Transverse colon (tissue), 4 donors: ENCODE measurements around the gene ARL5A. TPM values are rescaled to one million over a fixed set of nuclear protein-coding genes. Genes with fewer than 3 reads are reported as not detected.

Experiments
- DNase-seq: peaks from one replicate; pipeline ENCODE4 v3.0.0-alpha.2; 2019
- H3K27ac ChIP-seq, 4 donors: fragments of 200-600 bp; sonication (generic); 2 replicates each; pipeline ENCODE4 v1.5.1; 2016 to 2018; ENCODE audit warnings: inconsistent platforms in 4 of 4
- H3K27me3 ChIP-seq: fragments of 200-600 bp; sonication (generic); 2 replicates; pipeline ENCODE4 v1.5.1; 2017; ENCODE audit warnings: inconsistent platforms
- H3K36me3 ChIP-seq, 4 donors: fragments of 200-600 bp; sonication (generic); 2 replicates each; pipeline ENCODE4 v1.5.1; 2017 to 2019; ENCODE audit warnings: inconsistent platforms in 4 of 4
- H3K4me1 ChIP-seq, 4 donors: fragments of 200-600 bp; sonication (generic); 2 replicates each; pipeline ENCODE4 v1.5.1; 2017 to 2020; ENCODE audit warnings: inconsistent platforms in 4 of 4
- H3K4me3 ChIP-seq, 4 donors: fragments of 200-600 bp; sonication (generic); 1 replicate in 1 of 4; 2 replicates in 3 of 4; pipeline versions ENCODE4 v1.5.1 to v1.6.1; 2017 to 2019; ENCODE audit warnings: inconsistent platforms in 4 of 4
- H3K9me3 ChIP-seq, 2 donors: fragments of 200-600 bp; sonication (generic); 2 replicates each; pipeline ENCODE4 v1.5.1; 2017 to 2019; ENCODE audit warnings: inconsistent platforms in 2 of 2
- EP300 ChIP-seq: sonication (generic); formaldehyde crosslinking; IDR thresholded peaks from one replicate; pipeline ENCODE4 v1.6.1; 2017; ENCODE audit warnings: antibody characterized with exemption, low read depth
- POLR2A ChIP-seq: fragments of 450-650 bp; IDR thresholded peaks from one replicate; pipeline ENCODE4 v1.6.1; 2016; ENCODE audit warnings: antibody characterized with exemption, mild to moderate bottlenecking, moderate library complexity
- POLR2AphosphoS5 ChIP-seq, 3 donors: sonication (generic); formaldehyde crosslinking; IDR thresholded peaks; one replicate each; pipeline ENCODE4 v1.6.1; 2016; ENCODE audit warnings: antibody characterized with exemption in 3 of 3
- WGBS, 2 donors: methylation state at CpG; one replicate each; pipeline ENCODE4 v1.1.5; 2018; ENCODE audit warnings: low coverage in 1 of 2; 5-methylcytosine and 5-hydroxymethylcytosine counted together
- in situ Hi-C, 4 donors: fragments of 200-750 bp; cut with MboI; loops; one replicate each; pipeline versions ENCODE4 v1.15.0 to v1.15.1; 2017; ENCODE audit warnings: low sequenced_read_pairs in 3 of 4, low pct_ligation_motif_present in 1 of 4, low pct_unique_long_range_greater_than_20kb in 1 of 4
- intact Hi-C: fragments of 100-400 bp; cut with DNase I; formaldehyde crosslinking; loops from one replicate; pipeline ENCODE4 v1.15.1; 2023; ENCODE audit warnings: low total_unique reads
- total RNA-seq, 4 donors: library from RNA; depleted of rRNA; stranded (reverse); fragments of >200 nt; gene quantifications; one replicate each; pipeline ENCODE4 v1.1.0, GENCODE V29; 2016
- TF ChIP-seq, protein P1 (sequence below), 5 experiments: fragments of 200-600 bp in 3 of 5; fragments of 450-650 bp in 2 of 5; sonication (generic) in 3 of 5; IDR thresholded peaks; 1 replicate in 2 of 5; 2 replicates in 3 of 5; pipeline ENCODE4 v1.5.1; 2016 to 2017; ENCODE audit warnings: antibody characterized with exemption in 5 of 5, inconsistent platforms in 3 of 5, mild to moderate bottlenecking in 2 of 5, moderate library complexity in 1 of 5

Gene ARL5A
- total RNA-seq, 4 donors from 2014 or later = 6.6 to 42.2 (median 23.6) TPM

DNA sequence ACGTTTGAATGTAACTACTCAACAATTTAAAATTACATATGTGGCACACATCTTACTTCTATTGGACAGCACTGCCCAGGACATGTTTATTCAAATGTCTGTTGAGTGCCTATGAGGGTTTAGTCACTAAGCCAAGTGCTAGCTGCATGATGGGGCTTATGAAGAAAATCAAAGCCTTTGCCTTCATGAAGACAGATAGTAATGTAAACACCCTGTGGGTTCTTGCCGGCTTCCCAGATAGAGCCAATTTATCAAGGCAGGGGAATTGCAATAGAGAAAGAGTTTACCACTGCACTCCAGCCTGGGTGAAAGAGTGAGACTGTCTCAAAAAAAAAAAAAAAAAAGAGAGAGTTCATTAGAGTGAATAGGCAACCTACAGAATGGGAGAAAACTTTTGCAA is 50.3 kb downstream of the ARL5A start:
- Histone ChIP-seq H3K4me1 (peaks cover 0 to 4% (median 0%) of the 10 kb centered on the region in 4 donors), H3K27me3 (no peaks in the 10 kb centered on the region), H3K36me3 (no peaks in the 10 kb centered on the region), H3K4me3 (no peak overlapping the region), H3K27ac (no peak overlapping the region), H3K9me3 (no peaks in the 10 kb centered on the region)
- in situ Hi-C loops (no loop called here), intact Hi-C loops (no loop called here)
- WGBS, 2 donors = 90% methylated on average over 2 of the region's 2 CpGs
- TF ChIP-seq EP300 = no peak
- TF ChIP-seq, protein P1, sequence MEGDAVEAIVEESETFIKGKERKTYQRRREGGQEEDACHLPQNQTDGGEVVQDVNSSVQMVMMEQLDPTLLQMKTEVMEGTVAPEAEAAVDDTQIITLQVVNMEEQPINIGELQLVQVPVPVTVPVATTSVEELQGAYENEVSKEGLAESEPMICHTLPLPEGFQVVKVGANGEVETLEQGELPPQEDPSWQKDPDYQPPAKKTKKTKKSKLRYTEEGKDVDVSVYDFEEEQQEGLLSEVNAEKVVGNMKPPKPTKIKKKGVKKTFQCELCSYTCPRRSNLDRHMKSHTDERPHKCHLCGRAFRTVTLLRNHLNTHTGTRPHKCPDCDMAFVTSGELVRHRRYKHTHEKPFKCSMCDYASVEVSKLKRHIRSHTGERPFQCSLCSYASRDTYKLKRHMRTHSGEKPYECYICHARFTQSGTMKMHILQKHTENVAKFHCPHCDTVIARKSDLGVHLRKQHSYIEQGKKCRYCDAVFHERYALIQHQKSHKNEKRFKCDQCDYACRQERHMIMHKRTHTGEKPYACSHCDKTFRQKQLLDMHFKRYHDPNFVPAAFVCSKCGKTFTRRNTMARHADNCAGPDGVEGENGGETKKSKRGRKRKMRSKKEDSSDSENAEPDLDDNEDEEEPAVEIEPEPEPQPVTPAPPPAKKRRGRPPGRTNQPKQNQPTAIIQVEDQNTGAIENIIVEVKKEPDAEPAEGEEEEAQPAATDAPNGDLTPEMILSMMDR (IDR thresholded peaks at IDR 0.05) = no peak
- no peak for TF ChIP-seq POLR2AphosphoS5 (IDR thresholded peaks at IDR 0.05)
- TF ChIP-seq POLR2A = no peak
- no peak for DNase-seq

DNA sequence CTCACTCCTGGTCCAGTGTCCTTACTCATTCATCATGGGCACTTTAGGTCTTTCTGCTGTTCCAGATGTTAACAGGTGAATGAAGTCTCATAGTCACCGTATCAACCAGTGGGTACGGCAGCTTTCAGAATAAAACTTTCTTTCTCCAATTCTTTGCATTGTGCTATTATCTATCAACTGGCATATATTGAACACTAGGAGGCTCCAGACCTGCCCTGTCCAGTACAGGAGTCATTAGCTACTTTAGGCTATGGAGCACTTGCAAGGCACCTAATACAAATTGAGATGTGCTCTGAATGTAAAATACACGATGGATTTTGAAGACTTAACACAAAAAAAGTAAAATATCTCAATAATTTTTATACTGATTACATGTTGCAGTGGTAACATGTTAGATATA is 50.7 kb downstream of the ARL5A start:
- no peak for DNase-seq
- H3K27ac ChIP-seq = no peak overlapping the region
- intact Hi-C loops = no loop called here
- no peaks in the 10 kb centered on the region for H3K36me3 ChIP-seq
- no peaks in the 10 kb centered on the region for H3K27me3 ChIP-seq
- no peak overlapping the region for H3K4me3 ChIP-seq
- H3K9me3 ChIP-seq = no peaks in the 10 kb centered on the region
- 94 to 100% methylated on average over 2 to 3 of the region's 3 CpGs for WGBS, 2 donors
- TF ChIP-seq EP300 = no peak
- TF ChIP-seq, protein P1 (IDR thresholded peaks at IDR 0.05) = no peak
- no peak for TF ChIP-seq POLR2AphosphoS5 (IDR thresholded peaks at IDR 0.05)
- no peak for TF ChIP-seq POLR2A
- in situ Hi-C loops = no loop called here
- peaks cover 0 to 4% (median 0%) of the 10 kb centered on the region in 4 donors for H3K4me1 ChIP-seq

DNA sequence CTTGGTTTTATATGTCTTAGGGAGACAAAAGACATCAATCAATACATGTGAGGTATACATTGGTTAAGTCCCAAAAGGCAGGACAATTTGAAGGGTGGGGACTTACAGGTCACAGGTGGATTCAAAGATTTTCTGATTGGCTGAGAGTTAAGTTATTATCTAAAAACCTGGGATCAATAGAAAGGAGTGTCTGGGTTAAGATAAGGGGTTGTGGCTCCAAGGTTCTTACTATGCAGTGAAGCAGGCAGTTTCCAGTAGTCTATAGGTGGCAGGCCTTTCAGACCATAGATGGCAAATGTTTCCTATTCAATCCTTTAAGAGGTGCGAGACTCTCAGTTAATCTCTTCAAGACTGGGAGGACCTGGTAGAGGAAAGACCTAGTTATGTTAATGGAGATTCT is 51.9 kb downstream of the ARL5A start:
- intact Hi-C loops = no loop called here
- in situ Hi-C loops = no loop called here
- 100% methylated on average over 1 of the region's 1 CpG for WGBS, 2 donors
- DNase-seq = no peak
- peaks cover 0 to 12% (median 0%) of the 10 kb centered on the region in 4 donors for H3K4me1 ChIP-seq
- H3K4me3 ChIP-seq = no peak overlapping the region
- no peaks in the 10 kb centered on the region for H3K36me3 ChIP-seq
- no peak overlapping the region for H3K27ac ChIP-seq
- no peaks in the 10 kb centered on the region for H3K27me3 ChIP-seq
- TF ChIP-seq POLR2AphosphoS5 (IDR thresholded peaks at IDR 0.05) (no peak), POLR2A (no peak), EP300 (no peak)
- TF ChIP-seq, protein P1 (IDR thresholded peaks at IDR 0.05) = no peak
- H3K9me3 ChIP-seq = no peaks in the 10 kb centered on the region

DNA sequence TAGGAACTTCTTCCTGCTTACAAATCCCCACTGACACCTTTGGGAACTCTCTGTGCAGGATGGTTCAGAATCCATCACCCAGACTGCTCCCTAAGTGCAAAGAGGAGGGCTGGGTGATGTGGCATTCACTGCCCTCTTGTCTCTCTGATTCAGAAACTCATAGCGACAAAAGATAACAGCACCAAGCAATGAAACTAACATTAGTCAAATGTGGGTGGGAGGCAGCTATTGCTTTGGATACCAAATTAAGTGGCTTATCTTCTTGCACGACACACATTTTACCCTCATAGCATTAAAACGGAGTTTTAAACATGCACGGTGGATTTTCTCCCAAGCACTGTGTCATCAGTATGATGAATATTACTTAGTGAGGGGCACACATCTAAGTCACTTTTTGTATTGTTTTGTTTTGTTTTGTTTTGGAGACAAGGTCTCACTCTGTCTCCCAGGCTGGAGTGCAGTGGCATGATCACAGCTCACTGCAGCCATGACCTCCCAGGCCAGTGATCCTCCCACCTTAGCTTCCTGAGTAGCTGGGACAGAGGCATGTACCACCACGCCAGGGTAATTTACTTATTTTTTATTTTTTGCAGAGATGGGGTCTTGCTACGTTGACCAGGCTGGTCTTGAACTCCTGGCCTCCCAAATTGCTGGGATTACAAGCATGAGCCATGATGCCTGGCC is 53.0 kb downstream of the ARL5A start:
- H3K4me1 ChIP-seq = peaks cover 0 to 14% (median 0%) of the 10 kb centered on the region in 4 donors
- no peaks in the 10 kb centered on the region for H3K27me3 ChIP-seq
- DNase-seq = no peak
- H3K36me3 ChIP-seq = no peaks in the 10 kb centered on the region
- TF ChIP-seq POLR2A (no peak), EP300 (no peak), POLR2AphosphoS5 (IDR thresholded peaks at IDR 0.05) (no peak)
- TF ChIP-seq, protein P1 (IDR thresholded peaks at IDR 0.05) = no peak
- intact Hi-C loops (no loop called here), in situ Hi-C loops (no loop called here)
- H3K9me3 ChIP-seq = no peaks in the 10 kb centered on the region
- no peak overlapping the region for H3K4me3 ChIP-seq
- WGBS, 2 donors = 81 to 90% methylated on average over 3 to 6 of the region's 6 CpGs
- no peak overlapping the region for H3K27ac ChIP-seq
